HEK293 (cell line): ENCODE results near the gene CCDC34.

Experiments used
- GLI4 ChIP-seq: fragments of 450-650 bp; formaldehyde crosslinking; IDR thresholded peaks from 2 replicates; pipeline ENCODE4 v1.5.1; 2016; ENCODE audit warnings: missing biosample characterization, missing genetic modification characterization
- GLIS2 ChIP-seq: fragments of 450-650 bp; formaldehyde crosslinking; IDR thresholded peaks from 2 replicates; pipeline ENCODE4 v1.5.1; 2016; ENCODE audit warnings: missing biosample characterization, missing genetic modification characterization
- HOXA7 ChIP-seq: sonication (generic); formaldehyde crosslinking; IDR thresholded peaks from 2 replicates; pipeline ENCODE4 v1.8.1; 2022; ENCODE audit warnings: missing genetic modification reagents, borderline replicate concordance
- KLF7 ChIP-seq: fragments of 450-650 bp; formaldehyde crosslinking; IDR thresholded peaks from 2 replicates; pipeline ENCODE4 v1.5.1; 2016; ENCODE audit warnings: missing biosample characterization, missing genetic modification characterization, borderline replicate concordance
- MEIS1 ChIP-seq: sonication (generic); formaldehyde crosslinking; IDR thresholded peaks from 2 replicates; pipeline ENCODE4 v1.8.1; 2022; ENCODE audit warnings: missing genetic modification reagents, mild to moderate bottlenecking, borderline replicate concordance
- SCRT1 ChIP-seq: fragments of 450-650 bp; formaldehyde crosslinking; IDR thresholded peaks from 2 replicates; pipeline ENCODE4 v1.5.1; 2016; ENCODE audit warnings: missing biosample characterization, missing genetic modification characterization, borderline replicate concordance
- SP3 ChIP-seq: fragments of 450-650 bp; formaldehyde crosslinking; IDR thresholded peaks from 2 replicates; pipeline ENCODE4 v1.5.1; 2016; ENCODE audit warnings: missing biosample characterization, missing genetic modification characterization
- ZFP69B ChIP-seq: fragments of 450-650 bp; formaldehyde crosslinking; IDR thresholded peaks from 2 replicates; pipeline ENCODE4 v1.5.1; 2016; ENCODE audit warnings: missing biosample characterization, missing genetic modification characterization
- ZNF114 ChIP-seq: fragments of 450-650 bp; formaldehyde crosslinking; IDR thresholded peaks from 2 replicates; pipeline ENCODE4 v1.5.0; 2017; ENCODE audit warnings: missing biosample characterization, missing genetic modification characterization
- ZNF184 ChIP-seq: fragments of 450-650 bp; IDR thresholded peaks from 2 replicates; pipeline ENCODE4 v1.5.1; 2018; ENCODE audit warnings: missing biosample characterization, mild to moderate bottlenecking, missing genetic modification characterization
- ZNF221 ChIP-seq: fragments of 450-650 bp; formaldehyde crosslinking; IDR thresholded peaks from 2 replicates; pipeline ENCODE4 v1.5.1; 2017; ENCODE audit warnings: missing biosample characterization, missing genetic modification characterization, borderline replicate concordance
- ZNF324 ChIP-seq: fragments of 450-650 bp; formaldehyde crosslinking; IDR thresholded peaks from 2 replicates; pipeline ENCODE4 v1.5.1; 2016; ENCODE audit warnings: missing biosample characterization, missing genetic modification characterization
- ZNF350 ChIP-seq: fragments of 450-650 bp; formaldehyde crosslinking; IDR thresholded peaks from 2 replicates; pipeline ENCODE4 v1.5.0; 2017; ENCODE audit warnings: missing biosample characterization, mild to moderate bottlenecking, missing genetic modification characterization
- ZNF391 ChIP-seq: fragments of 450-650 bp; formaldehyde crosslinking; IDR thresholded peaks from 2 replicates; pipeline ENCODE4 v1.5.1; 2016; ENCODE audit warnings: low read depth, missing biosample characterization, missing genetic modification characterization, borderline replicate concordance
- ZNF501 ChIP-seq: fragments of 450-650 bp; formaldehyde crosslinking; IDR thresholded peaks from 2 replicates; pipeline ENCODE4 v1.5.1; 2016; ENCODE audit warnings: missing biosample characterization, missing genetic modification characterization
- ZNF514 ChIP-seq: fragments of 450-650 bp; formaldehyde crosslinking; IDR thresholded peaks from 2 replicates; pipeline ENCODE4 v1.5.1; 2016; ENCODE audit warnings: missing biosample characterization, missing genetic modification characterization
- ZNF558 ChIP-seq: fragments of 450-650 bp; formaldehyde crosslinking; IDR thresholded peaks from 2 replicates; pipeline ENCODE4 v1.5.1; 2016; ENCODE audit warnings: missing biosample characterization, missing genetic modification characterization
- ZNF560 ChIP-seq: fragments of 450-650 bp; formaldehyde crosslinking; IDR thresholded peaks from 2 replicates; pipeline ENCODE4 v1.5.1; 2017; ENCODE audit warnings: missing biosample characterization, missing genetic modification characterization, borderline replicate concordance
- ZNF621 ChIP-seq: fragments of 450-650 bp; formaldehyde crosslinking; IDR thresholded peaks from 2 replicates; pipeline ENCODE4 v1.5.1; 2017; ENCODE audit warnings: missing biosample characterization, missing genetic modification characterization
- ZNF658 ChIP-seq: fragments of 450-650 bp; formaldehyde crosslinking; IDR thresholded peaks from 2 replicates; pipeline ENCODE4; 2016; ENCODE audit warnings: missing biosample characterization, missing genetic modification characterization
- ZNF677 ChIP-seq: fragments of 450-650 bp; IDR thresholded peaks from 2 replicates; pipeline ENCODE4 v1.5.0; 2018; ENCODE audit warnings: missing biosample characterization, mild to moderate bottlenecking, missing genetic modification characterization, moderate library complexity
- ZNF707 ChIP-seq: fragments of 450-650 bp; formaldehyde crosslinking; IDR thresholded peaks from 2 replicates; pipeline ENCODE4 v1.5.1; 2016; ENCODE audit warnings: missing biosample characterization, missing genetic modification characterization
- ZNF792 ChIP-seq: fragments of 450-650 bp; formaldehyde crosslinking; IDR thresholded peaks from 2 replicates; pipeline ENCODE4 v1.5.1; 2016; ENCODE audit warnings: missing biosample characterization, missing genetic modification characterization
- ZSCAN30 ChIP-seq: fragments of 450-650 bp; IDR thresholded peaks from 2 replicates; pipeline ENCODE4 v1.5.1; 2018; ENCODE audit warnings: missing biosample characterization, mild to moderate bottlenecking, missing genetic modification characterization, moderate library complexity
- TF ChIP-seq, protein P1 (sequence below): sonication (generic); formaldehyde crosslinking; IDR thresholded peaks from 2 replicates; pipeline ENCODE4 v1.8.1; 2022; ENCODE audit warnings: mild to moderate bottlenecking, moderate library complexity, missing genetic modification reagents
- TF ChIP-seq, protein P2 (sequence below): fragments of 450-650 bp; formaldehyde crosslinking; IDR thresholded peaks from 2 replicates; pipeline ENCODE4 v1.5.1; 2016; ENCODE audit warnings: missing biosample characterization, missing genetic modification characterization
- TF ChIP-seq, protein P3 (sequence below): fragments of 450-650 bp; formaldehyde crosslinking; IDR thresholded peaks from 2 replicates; pipeline ENCODE4 v1.5.1; 2016; ENCODE audit warnings: missing biosample characterization, missing genetic modification characterization
- TF ChIP-seq, protein P4 (sequence below): fragments of 450-650 bp; formaldehyde crosslinking; conservative IDR thresholded peaks from 2 replicates; pipeline ENCODE4 v1.5.1; 2016; ENCODE audit warnings: low read depth, missing biosample characterization, missing genetic modification characterization
- TF ChIP-seq, protein P5 (sequence below): fragments of 450-650 bp; formaldehyde crosslinking; IDR thresholded peaks from 2 replicates; pipeline ENCODE4 v1.5.1; 2017; ENCODE audit warnings: missing biosample characterization, missing genetic modification characterization
- TF ChIP-seq, protein P6 (sequence below): fragments of 450-650 bp; formaldehyde crosslinking; IDR thresholded peaks from 2 replicates; pipeline ENCODE4 v1.5.1; 2017; ENCODE audit warnings: missing biosample characterization, missing genetic modification characterization

CCDC34 gene

DNA sequence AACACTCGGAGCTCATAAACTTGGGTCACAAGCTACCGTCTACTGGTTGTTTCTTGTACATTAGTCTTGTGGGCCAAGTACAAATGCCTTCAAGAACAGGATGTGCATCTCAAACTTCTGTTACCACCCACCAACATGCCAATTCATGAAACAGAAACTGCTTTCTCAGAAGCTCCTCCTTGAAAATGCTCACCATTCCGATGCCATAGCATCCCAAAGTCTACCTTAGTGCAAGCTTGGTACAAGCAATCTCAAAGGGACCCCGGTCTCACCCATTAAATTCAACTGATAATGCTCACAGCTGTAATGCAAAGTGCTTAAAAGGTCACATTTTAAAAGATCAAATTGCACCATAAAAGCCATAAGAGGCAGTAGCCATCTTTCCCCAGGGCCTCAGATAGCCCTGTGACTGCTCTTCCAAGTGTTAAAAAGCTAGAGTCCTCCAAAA lies 31.8 kb upstream of the CCDC34 start (continued):
- no peak for TF ChIP-seq ZNF324
- TF ChIP-seq ZNF391 (tag by site-specific recombination): no peak
- TF ChIP-seq ZNF221 (tag by site-specific recombination): no peak
- TF ChIP-seq, protein P1, sequence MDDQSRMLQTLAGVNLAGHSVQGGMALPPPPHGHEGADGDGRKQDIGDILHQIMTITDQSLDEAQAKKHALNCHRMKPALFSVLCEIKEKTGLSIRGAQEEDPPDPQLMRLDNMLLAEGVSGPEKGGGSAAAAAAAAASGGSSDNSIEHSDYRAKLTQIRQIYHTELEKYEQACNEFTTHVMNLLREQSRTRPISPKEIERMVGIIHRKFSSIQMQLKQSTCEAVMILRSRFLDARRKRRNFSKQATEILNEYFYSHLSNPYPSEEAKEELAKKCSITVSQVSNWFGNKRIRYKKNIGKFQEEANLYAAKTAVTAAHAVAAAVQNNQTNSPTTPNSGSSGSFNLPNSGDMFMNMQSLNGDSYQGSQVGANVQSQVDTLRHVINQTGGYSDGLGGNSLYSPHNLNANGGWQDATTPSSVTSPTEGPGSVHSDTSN (CRISPR knock-in tag): no peak
- no peak for TF ChIP-seq ZNF658 (tag by site-specific recombination)
- peak; percentile 47; the same call in 1 of the 2 replicates for TF ChIP-seq ZNF501
- no peak for TF ChIP-seq ZNF792 (tag by site-specific recombination)
- TF ChIP-seq ZNF558 (tag by site-specific recombination): no peak
- TF ChIP-seq, protein P2, sequence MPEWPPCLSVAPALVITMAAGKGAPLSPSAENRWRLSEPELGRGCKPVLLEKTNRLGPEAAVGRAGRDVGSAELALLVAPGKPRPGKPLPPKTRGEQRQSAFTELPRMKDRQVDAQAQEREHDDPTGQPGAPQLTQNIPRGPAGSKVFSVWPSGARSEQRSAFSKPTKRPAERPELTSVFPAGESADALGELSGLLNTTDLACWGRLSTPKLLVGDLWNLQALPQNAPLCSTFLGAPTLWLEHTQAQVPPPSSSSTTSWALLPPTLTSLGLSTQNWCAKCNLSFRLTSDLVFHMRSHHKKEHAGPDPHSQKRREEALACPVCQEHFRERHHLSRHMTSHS (tag by site-specific recombination): no peak
- no peak for TF ChIP-seq ZNF560 (tag by site-specific recombination)
- TF ChIP-seq, protein P3, sequence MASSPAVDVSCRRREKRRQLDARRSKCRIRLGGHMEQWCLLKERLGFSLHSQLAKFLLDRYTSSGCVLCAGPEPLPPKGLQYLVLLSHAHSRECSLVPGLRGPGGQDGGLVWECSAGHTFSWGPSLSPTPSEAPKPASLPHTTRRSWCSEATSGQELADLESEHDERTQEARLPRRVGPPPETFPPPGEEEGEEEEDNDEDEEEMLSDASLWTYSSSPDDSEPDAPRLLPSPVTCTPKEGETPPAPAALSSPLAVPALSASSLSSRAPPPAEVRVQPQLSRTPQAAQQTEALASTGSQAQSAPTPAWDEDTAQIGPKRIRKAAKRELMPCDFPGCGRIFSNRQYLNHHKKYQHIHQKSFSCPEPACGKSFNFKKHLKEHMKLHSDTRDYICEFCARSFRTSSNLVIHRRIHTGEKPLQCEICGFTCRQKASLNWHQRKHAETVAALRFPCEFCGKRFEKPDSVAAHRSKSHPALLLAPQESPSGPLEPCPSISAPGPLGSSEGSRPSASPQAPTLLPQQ (tag by site-specific recombination): no peak
- TF ChIP-seq ZFP69B: no peak
- TF ChIP-seq GLI4 (tag by site-specific recombination): no peak
- TF ChIP-seq SP3 (tag by site-specific recombination): no peak
- TF ChIP-seq SCRT1 (tag by site-specific recombination): no peak
- TF ChIP-seq ZNF677 (tag by site-specific recombination): no peak
- TF ChIP-seq MEIS1 (CRISPR knock-in tag): no peak
- no peak for TF ChIP-seq ZNF350
- TF ChIP-seq KLF7 (tag by site-specific recombination): no peak
- TF ChIP-seq ZNF621 (tag by site-specific recombination): no peak
- TF ChIP-seq, protein P4, sequence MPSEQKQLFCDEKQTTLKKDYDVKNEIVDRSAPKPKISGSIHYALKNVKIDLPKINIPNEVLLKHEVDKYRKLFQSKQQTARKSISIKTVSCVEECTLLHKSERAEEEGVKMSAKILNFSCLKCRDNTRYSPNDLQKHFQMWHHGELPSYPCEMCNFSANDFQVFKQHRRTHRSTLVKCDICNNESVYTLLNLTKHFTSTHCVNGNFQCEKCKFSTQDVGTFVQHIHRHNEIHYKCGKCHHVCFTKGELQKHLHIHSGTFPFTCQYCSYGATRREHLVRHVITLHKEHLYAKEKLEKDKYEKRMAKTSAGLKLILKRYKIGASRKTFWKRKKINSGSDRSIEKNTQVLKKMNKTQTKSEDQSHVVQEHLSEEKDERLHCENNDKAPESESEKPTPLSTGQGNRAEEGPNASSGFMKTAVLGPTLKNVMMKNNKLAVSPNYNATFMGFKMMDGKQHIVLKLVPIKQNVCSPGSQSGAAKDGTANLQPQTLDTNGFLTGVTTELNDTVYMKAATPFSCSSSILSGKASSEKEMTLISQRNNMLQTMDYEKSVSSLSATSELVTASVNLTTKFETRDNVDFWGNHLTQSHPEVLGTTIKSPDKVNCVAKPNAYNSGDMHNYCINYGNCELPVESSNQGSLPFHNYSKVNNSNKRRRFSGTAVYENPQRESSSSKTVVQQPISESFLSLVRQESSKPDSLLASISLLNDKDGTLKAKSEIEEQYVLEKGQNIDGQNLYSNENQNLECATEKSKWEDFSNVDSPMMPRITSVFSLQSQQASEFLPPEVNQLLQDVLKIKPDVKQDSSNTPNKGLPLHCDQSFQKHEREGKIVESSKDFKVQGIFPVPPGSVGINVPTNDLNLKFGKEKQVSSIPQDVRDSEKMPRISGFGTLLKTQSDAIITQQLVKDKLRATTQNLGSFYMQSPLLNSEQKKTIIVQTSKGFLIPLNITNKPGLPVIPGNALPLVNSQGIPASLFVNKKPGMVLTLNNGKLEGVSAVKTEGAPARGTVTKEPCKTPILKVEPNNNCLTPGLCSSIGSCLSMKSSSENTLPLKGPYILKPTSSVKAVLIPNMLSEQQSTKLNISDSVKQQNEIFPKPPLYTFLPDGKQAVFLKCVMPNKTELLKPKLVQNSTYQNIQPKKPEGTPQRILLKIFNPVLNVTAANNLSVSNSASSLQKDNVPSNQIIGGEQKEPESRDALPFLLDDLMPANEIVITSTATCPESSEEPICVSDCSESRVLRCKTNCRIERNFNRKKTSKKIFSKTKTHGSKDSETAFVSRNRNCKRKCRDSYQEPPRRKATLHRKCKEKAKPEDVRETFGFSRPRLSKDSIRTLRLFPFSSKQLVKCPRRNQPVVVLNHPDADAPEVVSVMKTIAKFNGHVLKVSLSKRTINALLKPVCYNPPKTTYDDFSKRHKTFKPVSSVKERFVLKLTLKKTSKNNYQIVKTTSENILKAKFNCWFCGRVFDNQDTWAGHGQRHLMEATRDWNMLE (tag by site-specific recombination): no peak
- no peak for TF ChIP-seq ZNF184 (tag by site-specific recombination)
- no peak for TF ChIP-seq ZSCAN30 (tag by site-specific recombination)
- TF ChIP-seq ZNF707 (tag by site-specific recombination): no peak
- TF ChIP-seq, protein P5, sequence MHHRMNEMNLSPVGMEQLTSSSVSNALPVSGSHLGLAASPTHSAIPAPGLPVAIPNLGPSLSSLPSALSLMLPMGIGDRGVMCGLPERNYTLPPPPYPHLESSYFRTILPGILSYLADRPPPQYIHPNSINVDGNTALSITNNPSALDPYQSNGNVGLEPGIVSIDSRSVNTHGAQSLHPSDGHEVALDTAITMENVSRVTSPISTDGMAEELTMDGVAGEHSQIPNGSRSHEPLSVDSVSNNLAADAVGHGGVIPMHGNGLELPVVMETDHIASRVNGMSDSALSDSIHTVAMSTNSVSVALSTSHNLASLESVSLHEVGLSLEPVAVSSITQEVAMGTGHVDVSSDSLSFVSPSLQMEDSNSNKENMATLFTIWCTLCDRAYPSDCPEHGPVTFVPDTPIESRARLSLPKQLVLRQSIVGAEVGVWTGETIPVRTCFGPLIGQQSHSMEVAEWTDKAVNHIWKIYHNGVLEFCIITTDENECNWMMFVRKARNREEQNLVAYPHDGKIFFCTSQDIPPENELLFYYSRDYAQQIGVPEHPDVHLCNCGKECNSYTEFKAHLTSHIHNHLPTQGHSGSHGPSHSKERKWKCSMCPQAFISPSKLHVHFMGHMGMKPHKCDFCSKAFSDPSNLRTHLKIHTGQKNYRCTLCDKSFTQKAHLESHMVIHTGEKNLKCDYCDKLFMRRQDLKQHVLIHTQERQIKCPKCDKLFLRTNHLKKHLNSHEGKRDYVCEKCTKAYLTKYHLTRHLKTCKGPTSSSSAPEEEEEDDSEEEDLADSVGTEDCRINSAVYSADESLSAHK (tag by site-specific recombination): peak; percentile 90
- TF ChIP-seq, protein P6, sequence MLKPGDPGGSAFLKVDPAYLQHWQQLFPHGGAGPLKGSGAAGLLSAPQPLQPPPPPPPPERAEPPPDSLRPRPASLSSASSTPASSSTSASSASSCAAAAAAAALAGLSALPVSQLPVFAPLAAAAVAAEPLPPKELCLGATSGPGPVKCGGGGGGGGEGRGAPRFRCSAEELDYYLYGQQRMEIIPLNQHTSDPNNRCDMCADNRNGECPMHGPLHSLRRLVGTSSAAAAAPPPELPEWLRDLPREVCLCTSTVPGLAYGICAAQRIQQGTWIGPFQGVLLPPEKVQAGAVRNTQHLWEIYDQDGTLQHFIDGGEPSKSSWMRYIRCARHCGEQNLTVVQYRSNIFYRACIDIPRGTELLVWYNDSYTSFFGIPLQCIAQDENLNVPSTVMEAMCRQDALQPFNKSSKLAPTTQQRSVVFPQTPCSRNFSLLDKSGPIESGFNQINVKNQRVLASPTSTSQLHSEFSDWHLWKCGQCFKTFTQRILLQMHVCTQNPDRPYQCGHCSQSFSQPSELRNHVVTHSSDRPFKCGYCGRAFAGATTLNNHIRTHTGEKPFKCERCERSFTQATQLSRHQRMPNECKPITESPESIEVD (tag by site-specific recombination): no peak
- TF ChIP-seq GLIS2 (tag by site-specific recombination): no peak
- TF ChIP-seq ZNF514 (tag by site-specific recombination): no peak
- no peak for TF ChIP-seq ZNF114 (tag by site-specific recombination)
- TF ChIP-seq HOXA7 (CRISPR knock-in tag): no peak
